ENCODE measurements around the gene MYO19. TPM values are rescaled to one million over a fixed set of nuclear protein-coding genes. Genes with fewer than 3 reads are reported as not detected.

Gene MYO19
- polyA plus RNA-seq, 1 experiment, result 23.1 TPM

Small RNAs within 50 kb of the gene (small RNA-seq; reads per million reads assigned to genes)
- not detected for gene RNA5SP439 (ENCODE audit: insufficient read length, low read depth)

Other genes with a start within 250 kb of the MYO19 start
- gene TBC1D3G, start 211.0 kb downstream of the MYO19 start, polyA plus RNA-seq (2011; rRNA removed), result not detected in 2 replicates
- gene TBC1D3H, start 146.4 kb downstream of the MYO19 start, polyA plus RNA-seq (2011; rRNA removed), result not detected in 2 replicates
- gene ZNHIT3, start 48.2 kb downstream of the MYO19 start, polyA plus RNA-seq (2011; rRNA removed), result 65.5 and 74.0 TPM in 2 replicates
- gene PIGW, start 119 bp upstream of the MYO19 start, polyA plus RNA-seq (2011; rRNA removed), result 4.5 and 4.7 TPM in 2 replicates
- gene GGNBP2, start 10.1 kb upstream of the MYO19 start, polyA plus RNA-seq (2011; rRNA removed), result 77.6 and 87.6 TPM in 2 replicates
- 4.9 and 5.4 TPM in 2 replicates for gene DHRS11, start 57.0 kb upstream of the MYO19 start, polyA plus RNA-seq (2011; rRNA removed)
- gene MRM1, start 66.7 kb upstream of the MYO19 start, polyA plus RNA-seq (2011; rRNA removed), result 2.0 and 2.4 TPM in 2 replicates

Data from AG04450 (cell line).